ENCODE measurements around the gene NFIB. TPM values are rescaled to one million over a fixed set of nuclear protein-coding genes. Genes with fewer than 3 reads are reported as not detected.
A peak's percentile ranks its signal among the peaks of the same experiment; 100 is the strongest.

Gene NFIB
- total RNA-seq, 1 experiment from 2014 or later: 75.8 TPM

DNA sequence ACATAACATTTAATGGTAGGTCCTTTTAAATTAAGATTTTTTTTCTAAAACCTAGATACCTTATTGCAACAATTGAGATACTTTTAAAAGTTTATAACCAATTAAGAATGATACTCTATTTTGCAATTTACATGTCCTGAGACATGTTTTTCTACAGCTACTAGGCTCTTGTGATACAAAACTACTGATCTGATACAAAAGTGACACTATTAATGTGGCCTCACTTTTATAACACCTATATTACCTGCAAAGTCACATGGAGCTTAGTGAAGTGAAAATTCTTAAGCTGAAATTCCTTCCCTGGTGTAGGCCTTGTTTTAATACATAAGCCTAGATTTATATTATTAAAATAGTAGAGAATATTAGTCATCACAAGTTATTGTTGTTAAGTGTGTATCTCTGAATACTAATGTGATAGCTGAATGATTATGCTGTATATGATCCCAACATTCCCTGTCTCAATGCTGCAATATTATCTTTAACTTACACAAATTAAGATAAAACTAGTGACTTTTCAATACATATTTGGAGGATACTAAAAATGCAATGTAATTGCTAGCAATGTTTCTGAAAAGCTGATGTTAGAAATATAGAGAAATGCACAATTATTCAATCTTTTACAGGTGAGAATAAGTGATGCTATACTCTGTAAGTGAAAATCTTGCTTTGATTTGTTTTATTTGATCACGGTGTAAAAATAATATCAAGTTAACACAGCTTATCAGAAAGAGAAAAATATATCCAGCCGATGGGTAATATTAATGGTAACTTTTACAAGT is 2.6 kb downstream of the NFIB start:
- peaks cover 18% of the 10 kb centered on the region for H3K4me1 Mint-ChIP-seq (ENCODE audit: low read depth, unreplicated experiment)
- peak overlapping the region; percentile 84 for H3K4me3 Mint-ChIP-seq (ENCODE audit: low read depth, unreplicated experiment)
- H3K36me3 Mint-ChIP-seq (ENCODE audit: insufficient read depth, unreplicated experiment): peaks cover 60% of the 10 kb centered on the region
- no peaks in the 10 kb centered on the region for H3K9me3 Mint-ChIP-seq (ENCODE audit: low read depth, unreplicated experiment)
- intact Hi-C loops (cut with micrococcal nuclease; ENCODE audit: unreplicated experiment): no loop called here
- CTCF ChIA-PET: interaction anchor here (1.1 kb wide), 1 partner anchor 15 kb away, joined by 3 read pairs; no protein-coding TSS in a partner anchor
- BruUV-seq (replicated peaks): no TSS peak
- no peak for DNase-seq
- TF ChIP-seq, protein P1, sequence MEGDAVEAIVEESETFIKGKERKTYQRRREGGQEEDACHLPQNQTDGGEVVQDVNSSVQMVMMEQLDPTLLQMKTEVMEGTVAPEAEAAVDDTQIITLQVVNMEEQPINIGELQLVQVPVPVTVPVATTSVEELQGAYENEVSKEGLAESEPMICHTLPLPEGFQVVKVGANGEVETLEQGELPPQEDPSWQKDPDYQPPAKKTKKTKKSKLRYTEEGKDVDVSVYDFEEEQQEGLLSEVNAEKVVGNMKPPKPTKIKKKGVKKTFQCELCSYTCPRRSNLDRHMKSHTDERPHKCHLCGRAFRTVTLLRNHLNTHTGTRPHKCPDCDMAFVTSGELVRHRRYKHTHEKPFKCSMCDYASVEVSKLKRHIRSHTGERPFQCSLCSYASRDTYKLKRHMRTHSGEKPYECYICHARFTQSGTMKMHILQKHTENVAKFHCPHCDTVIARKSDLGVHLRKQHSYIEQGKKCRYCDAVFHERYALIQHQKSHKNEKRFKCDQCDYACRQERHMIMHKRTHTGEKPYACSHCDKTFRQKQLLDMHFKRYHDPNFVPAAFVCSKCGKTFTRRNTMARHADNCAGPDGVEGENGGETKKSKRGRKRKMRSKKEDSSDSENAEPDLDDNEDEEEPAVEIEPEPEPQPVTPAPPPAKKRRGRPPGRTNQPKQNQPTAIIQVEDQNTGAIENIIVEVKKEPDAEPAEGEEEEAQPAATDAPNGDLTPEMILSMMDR (IDR thresholded peaks at IDR 0.05; ENCODE audit: unreplicated experiment): no peak
- H3K27ac Mint-ChIP-seq (ENCODE audit: unreplicated experiment): peak overlapping the region; percentile 98
- H3K27me3 Mint-ChIP-seq (ENCODE audit: unreplicated experiment): no peaks in the 10 kb centered on the region

DNA sequence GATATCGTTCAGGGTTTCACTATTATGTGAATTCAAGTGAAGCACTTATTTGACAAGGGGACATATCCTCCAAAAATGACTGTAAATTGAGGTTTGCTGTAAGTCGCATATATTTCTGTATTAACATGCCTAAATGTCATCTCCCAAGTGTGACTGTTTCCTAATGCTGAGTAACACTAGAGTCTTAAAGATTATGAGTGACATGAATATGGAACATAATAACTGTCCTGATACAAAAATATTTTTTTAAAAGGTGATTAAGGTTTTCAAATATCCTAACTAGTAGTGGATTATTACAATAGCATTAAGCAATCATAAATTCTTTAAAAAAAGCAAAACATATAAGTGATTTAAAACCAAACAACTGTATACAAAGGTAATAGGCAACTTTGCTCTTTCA is 3.6 kb downstream of the NFIB start:
- H3K27ac Mint-ChIP-seq (ENCODE audit: unreplicated experiment): no peak overlapping the region

GRCh38 chr9:14309403-14309802 is 4.5 kb downstream of the NFIB start:
- no TSS peak for BruUV-seq (replicated peaks)
- Mint-ChIP-seq H3K4me1 (ENCODE audit: low read depth, unreplicated experiment) (peaks cover 29% of the 10 kb centered on the region), H3K9me3 (ENCODE audit: low read depth, unreplicated experiment) (no peaks in the 10 kb centered on the region), H3K36me3 (ENCODE audit: insufficient read depth, unreplicated experiment) (peaks cover 56% of the 10 kb centered on the region), H3K4me3 (ENCODE audit: low read depth, unreplicated experiment) (peak overlapping the region; percentile 54), H3K27me3 (ENCODE audit: unreplicated experiment) (no peaks in the 10 kb centered on the region), H3K27ac (ENCODE audit: unreplicated experiment) (peak overlapping the region; percentile 54)
- CTCF ChIA-PET: interaction anchor here (0.6 to 1.3 kb wide), 2 partner anchors 11 to 133 kb away, joined by 3 to 6 read pairs; no protein-coding TSS in a partner anchor
- TF ChIP-seq, protein P1 (IDR thresholded peaks at IDR 0.05; ENCODE audit: unreplicated experiment): no peak
- peak; percentile 41 for DNase-seq
- intact Hi-C loops (cut with micrococcal nuclease; ENCODE audit: unreplicated experiment): loop anchor here (5.0 to 10.0 kb wide), 3 partner anchors 55 to 212 kb away; no protein-coding TSS in a partner anchor

More for the DNA sequence above, 3.6 kb downstream of the NFIB start:
- TF ChIP-seq, protein P1 (IDR thresholded peaks at IDR 0.05; ENCODE audit: unreplicated experiment): no peak
- CTCF ChIA-PET: no interaction called here
- Mint-ChIP-seq H3K9me3 (ENCODE audit: low read depth, unreplicated experiment) (no peaks in the 10 kb centered on the region), H3K4me1 (ENCODE audit: low read depth, unreplicated experiment) (peaks cover 20% of the 10 kb centered on the region), H3K4me3 (ENCODE audit: low read depth, unreplicated experiment) (peak overlapping the region; percentile 54), H3K27me3 (ENCODE audit: unreplicated experiment) (no peaks in the 10 kb centered on the region), H3K36me3 (ENCODE audit: insufficient read depth, unreplicated experiment) (peaks cover 55% of the 10 kb centered on the region)
- intact Hi-C loops (cut with micrococcal nuclease; ENCODE audit: unreplicated experiment): no loop called here
- DNase-seq: no peak
- BruUV-seq (replicated peaks): no TSS peak

- CTCF ChIA-PET: interaction anchor here (0.6 to 1.3 kb wide), 3 partner anchors 10 to 132 kb away, joined by 3 to 6 read pairs (median 3); no protein-coding TSS in a partner anchor
- Mint-ChIP-seq H3K4me1 (ENCODE audit: low read depth, unreplicated experiment) (peaks cover 31% of the 10 kb centered on the region), H3K9me3 (ENCODE audit: low read depth, unreplicated experiment) (no peaks in the 10 kb centered on the region), H3K27ac (ENCODE audit: unreplicated experiment) (peak overlapping the region; percentile 54), H3K27me3 (ENCODE audit: unreplicated experiment) (no peaks in the 10 kb centered on the region), H3K4me3 (ENCODE audit: low read depth, unreplicated experiment) (peak overlapping the region; percentile 54), H3K36me3 (ENCODE audit: insufficient read depth, unreplicated experiment) (peaks cover 50% of the 10 kb centered on the region)
- TF ChIP-seq, protein P1 (IDR thresholded peaks at IDR 0.05; ENCODE audit: unreplicated experiment): no peak
- DNase-seq: no peak
- BruUV-seq (replicated peaks): no TSS peak
- intact Hi-C loops (cut with micrococcal nuclease; ENCODE audit: unreplicated experiment): loop anchor here (5.0 to 10.0 kb wide), 3 partner anchors 54 to 211 kb away; no protein-coding TSS in a partner anchor
Observed at GRCh38 chr9:14308853-14309145, 5.1 kb downstream of the NFIB start.

Data from Calu3 (cell line).